Mesothelial cell of epicardium (in vitro differentiated cells): Measurements from ENCODE around the gene WWC2. TPM values are rescaled to one million over a fixed set of nuclear protein-coding genes. Genes with fewer than 3 reads are reported as not detected.

Experiments used
- DNase-seq, 2 experiments: peaks; one replicate each; pipeline ENCODE4 v3.0.0; 2021; ENCODE audit warnings: low spot score in 2 of 2; ENCODE audit not compliant: unreplicated experiment in 2 of 2
- H3K27ac Mint-ChIP-seq: 2 replicates; pipeline ENCODE4 v1.8.0; 2021; ENCODE audit warnings: mixed read lengths
- H3K27me3 Mint-ChIP-seq: 2 replicates; pipeline ENCODE4 v1.8.0; 2021; ENCODE audit warnings: low read depth, mixed read lengths
- H3K36me3 Mint-ChIP-seq: 2 replicates; pipeline ENCODE4 v1.8.0; 2021; ENCODE audit warnings: mixed read lengths
- H3K4me1 Mint-ChIP-seq: 2 replicates; pipeline ENCODE4 v1.8.0; 2021; ENCODE audit warnings: mixed read lengths
- H3K4me3 Mint-ChIP-seq: 2 replicates; pipeline ENCODE4 v1.8.0; 2021; ENCODE audit warnings: mild to moderate bottlenecking, moderate library complexity, mixed read lengths
- H3K9me3 Mint-ChIP-seq: 2 replicates; pipeline ENCODE4 v1.8.0; 2021; ENCODE audit warnings: mixed read lengths
- CTCF ChIP-seq: fragments of 200-600 bp; sonication (generic); IDR thresholded peaks from one replicate; pipeline ENCODE4 v1.5.0; 2021; ENCODE audit warnings: antibody characterized with exemption; ENCODE audit not compliant: unreplicated experiment
- total RNA-seq: library from RNA; stranded (reverse); gene quantifications from 3 replicates; pipeline ENCODE4 v1.2.1, GENCODE V29; 2021

Gene WWC2
- total RNA-seq, 1 donor from 2014 or later: 64.1 TPM

- peaks cover 16% of the 10 kb centered on the region for H3K36me3 Mint-ChIP-seq
- no peak for DNase-seq
- H3K4me3 Mint-ChIP-seq: no peak overlapping the region
- TF ChIP-seq CTCF: no peak
- H3K27me3 Mint-ChIP-seq: no peaks in the 10 kb centered on the region
- no peak overlapping the region for H3K27ac Mint-ChIP-seq
- H3K9me3 Mint-ChIP-seq: no peaks in the 10 kb centered on the region
- H3K4me1 Mint-ChIP-seq: peaks cover 23% of the 10 kb centered on the region
Measured at GRCh38 chr4:183252959-183253358, 153.9 kb downstream of the WWC2 start.

- peaks cover 13% of the 10 kb centered on the region for H3K36me3 Mint-ChIP-seq
- H3K9me3 Mint-ChIP-seq: no peaks in the 10 kb centered on the region
- H3K27ac Mint-ChIP-seq: peak overlapping the region; percentile 43
- no peak for TF ChIP-seq CTCF
- no peak for DNase-seq
- H3K4me1 Mint-ChIP-seq: peaks cover 23% of the 10 kb centered on the region
- no peak overlapping the region for H3K4me3 Mint-ChIP-seq
- H3K27me3 Mint-ChIP-seq: no peaks in the 10 kb centered on the region
Measured at GRCh38 chr4:183253451-183253850, 154.4 kb downstream of the WWC2 start.

- Mint-ChIP-seq H3K36me3 (peaks cover 10% of the 10 kb centered on the region), H3K27me3 (no peaks in the 10 kb centered on the region), H3K9me3 (no peaks in the 10 kb centered on the region), H3K4me1 (peaks cover 23% of the 10 kb centered on the region), H3K4me3 (no peak overlapping the region), H3K27ac (peak overlapping the region; percentile 43)
- TF ChIP-seq CTCF: no peak
- DNase-seq: no peak
Measured at GRCh38 chr4:183254162-183254561, 155.1 kb downstream of the WWC2 start.

GRCh38 chr4:183255487-183255886 lies 156.4 kb downstream of the WWC2 start:
- no peak overlapping the region for H3K4me3 Mint-ChIP-seq
- DNase-seq: no peak
- H3K27ac Mint-ChIP-seq: no peak overlapping the region
- H3K27me3 Mint-ChIP-seq: no peaks in the 10 kb centered on the region
- TF ChIP-seq CTCF: no peak
- peaks cover 8% of the 10 kb centered on the region for H3K36me3 Mint-ChIP-seq
- no peaks in the 10 kb centered on the region for H3K9me3 Mint-ChIP-seq
- peaks cover 14% of the 10 kb centered on the region for H3K4me1 Mint-ChIP-seq

- TF ChIP-seq CTCF: no peak
- peaks cover 9% of the 10 kb centered on the region for H3K36me3 Mint-ChIP-seq
- H3K4me3 Mint-ChIP-seq: no peak overlapping the region
- H3K9me3 Mint-ChIP-seq: no peaks in the 10 kb centered on the region
- H3K27ac Mint-ChIP-seq: no peak overlapping the region
- no peak for DNase-seq
- no peaks in the 10 kb centered on the region for H3K27me3 Mint-ChIP-seq
- peaks cover 14% of the 10 kb centered on the region for H3K4me1 Mint-ChIP-seq
Measured at GRCh38 chr4:183256343-183256742, 157.3 kb downstream of the WWC2 start.
